ENCODE data around the gene ITPKC. TPM values are rescaled to one million over a fixed set of nuclear protein-coding genes. Genes with fewer than 3 reads are reported as not detected.

Gene ITPKC
- total and polyA plus RNA-seq, 9 of the 15 experiments (the other 6 are each of a cell fraction or from before 2014, with no cell fraction given) = 0.08 to 9.3 (median 5.8) TPM

DNA sequence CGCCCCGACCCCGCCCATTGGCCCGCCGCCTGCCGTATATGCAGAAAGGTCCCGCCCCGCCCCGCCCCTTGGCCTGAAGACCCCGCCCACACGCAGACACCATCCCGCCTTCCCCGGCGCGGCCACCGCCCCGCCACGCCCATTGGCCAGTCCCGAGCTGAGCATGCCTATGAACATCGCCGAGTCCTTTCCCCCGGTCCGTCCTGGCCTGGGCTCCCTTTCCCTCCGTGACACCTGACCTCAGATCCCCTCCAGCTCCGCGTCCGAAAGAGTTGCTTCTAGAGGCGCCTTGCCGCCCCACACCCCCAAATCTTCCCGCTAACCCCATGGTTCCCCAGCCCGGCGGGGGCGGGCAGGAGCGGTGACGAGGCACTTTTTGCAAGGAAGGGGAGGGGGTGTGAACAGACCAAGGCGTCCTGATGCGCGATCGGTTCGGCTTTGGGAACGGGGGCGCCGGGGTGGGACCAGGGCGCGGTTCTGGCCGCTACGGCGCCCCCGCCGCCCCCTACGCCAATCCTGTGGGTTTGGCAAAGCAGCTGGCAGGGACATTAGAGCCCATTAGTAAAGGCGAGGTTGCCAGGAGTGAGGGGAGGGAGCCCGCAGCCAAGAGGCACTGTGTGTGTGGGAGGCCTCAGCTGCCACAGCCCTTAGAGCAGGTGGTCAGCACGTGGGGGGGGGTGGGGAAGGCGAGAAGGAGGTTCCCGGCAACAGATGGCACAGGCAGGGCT, 26.1 kb upstream of the ITPKC start (continued):
- TF ChIP-seq HMBOX1 (IDR thresholded peaks at IDR 0.05) = no peak
- no peak for TF ChIP-seq HEY1 (CRISPR knock-in tag; IDR thresholded peaks at IDR 0.05; ENCODE audit: borderline replicate concordance)
- TF ChIP-seq JUND (IDR thresholded peaks at IDR 0.05; ENCODE audit: borderline replicate concordance, low read depth, low read length) = peak; percentile 43; the same call in 1 of the 2 replicates
- TF ChIP-seq JUND (tag; IDR thresholded peaks at IDR 0.05; ENCODE audit: borderline replicate concordance, low read depth, low read length) = no peak
- no peak; the same call in 1 of the 2 replicates for TF ChIP-seq HDAC8 (tag; IDR thresholded peaks at IDR 0.05)
- no peak for TF ChIP-seq ZFP1 (CRISPR knock-in tag; IDR thresholded peaks at IDR 0.05)
- TF ChIP-seq MAFG (tag; conservative IDR thresholded peaks at IDR 0.05) = peak; percentile 99
- TF ChIP-seq ZNF253 (CRISPR knock-in tag; conservative IDR thresholded peaks at IDR 0.05) = no peak
- peak; percentile 99 for TF ChIP-seq NFE2 (IDR thresholded peaks at IDR 0.05; ENCODE audit: low read depth)
- TF ChIP-seq ZNF280A (IDR thresholded peaks at IDR 0.05; ENCODE audit: low read depth, partially characterized antibody) = no peak
- TF ChIP-seq, protein P1, sequence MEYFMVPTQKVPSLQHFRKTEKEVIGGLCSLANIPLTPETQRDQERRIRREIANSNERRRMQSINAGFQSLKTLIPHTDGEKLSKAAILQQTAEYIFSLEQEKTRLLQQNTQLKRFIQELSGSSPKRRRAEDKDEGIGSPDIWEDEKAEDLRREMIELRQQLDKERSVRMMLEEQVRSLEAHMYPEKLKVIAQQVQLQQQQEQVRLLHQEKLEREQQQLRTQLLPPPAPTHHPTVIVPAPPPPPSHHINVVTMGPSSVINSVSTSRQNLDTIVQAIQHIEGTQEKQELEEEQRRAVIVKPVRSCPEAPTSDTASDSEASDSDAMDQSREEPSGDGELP (CRISPR knock-in tag; IDR thresholded peaks at IDR 0.05; ENCODE audit: borderline replicate concordance) = peak; percentile 87
- no peak for TF ChIP-seq ZNF445 (CRISPR knock-in tag; IDR thresholded peaks at IDR 0.05; ENCODE audit: low read depth)
- TF ChIP-seq, protein P2, sequence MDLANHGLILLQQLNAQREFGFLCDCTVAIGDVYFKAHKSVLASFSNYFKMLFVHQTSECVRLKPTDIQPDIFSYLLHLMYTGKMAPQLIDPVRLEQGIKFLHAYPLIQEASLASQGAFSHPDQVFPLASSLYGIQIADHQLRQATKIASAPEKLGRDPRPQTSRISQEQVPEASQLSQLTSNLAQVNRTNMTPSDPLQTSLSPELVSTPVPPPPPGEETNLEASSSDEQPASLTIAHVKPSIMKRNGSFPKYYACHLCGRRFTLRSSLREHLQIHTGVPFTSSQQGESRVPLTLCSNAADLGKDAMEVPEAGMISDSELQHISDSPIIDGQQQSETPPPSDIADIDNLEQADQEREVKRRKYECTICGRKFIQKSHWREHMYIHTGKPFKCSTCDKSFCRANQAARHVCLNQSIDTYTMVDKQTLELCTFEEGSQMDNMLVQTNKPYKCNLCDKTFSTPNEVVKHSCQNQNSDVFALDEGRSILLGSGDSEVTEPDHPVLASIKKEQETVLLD (IDR thresholded peaks at IDR 0.05) = no peak
- TF ChIP-seq STAT5B (CRISPR knock-in tag; IDR thresholded peaks at IDR 0.05) = no peak
- peak; percentile 79 for TF ChIP-seq ARID1B (IDR thresholded peaks at IDR 0.05)
- TF ChIP-seq TRIM24 (IDR thresholded peaks at IDR 0.05) = peak; percentile 32 to 53; a peak in 2 of 4 replicates
- TF ChIP-seq, protein P3, sequence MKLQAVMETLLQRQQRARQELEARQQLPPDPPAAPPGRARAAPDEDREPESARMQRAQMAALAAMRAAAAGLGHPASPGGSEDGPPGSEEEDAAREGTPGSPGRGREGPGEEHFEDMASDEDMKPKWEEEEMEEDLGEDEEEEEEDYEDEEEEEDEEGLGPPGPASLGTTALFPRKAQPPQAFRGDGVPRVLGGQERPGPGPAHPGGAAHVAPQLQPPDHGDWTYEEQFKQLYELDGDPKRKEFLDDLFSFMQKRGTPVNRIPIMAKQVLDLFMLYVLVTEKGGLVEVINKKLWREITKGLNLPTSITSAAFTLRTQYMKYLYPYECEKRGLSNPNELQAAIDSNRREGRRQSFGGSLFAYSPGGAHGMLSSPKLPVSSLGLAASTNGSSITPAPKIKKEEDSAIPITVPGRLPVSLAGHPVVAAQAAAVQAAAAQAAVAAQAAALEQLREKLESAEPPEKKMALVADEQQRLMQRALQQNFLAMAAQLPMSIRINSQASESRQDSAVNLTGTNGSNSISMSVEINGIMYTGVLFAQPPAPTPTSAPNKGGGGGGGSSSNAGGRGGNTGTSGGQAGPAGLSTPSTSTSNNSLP (IDR thresholded peaks at IDR 0.05; ENCODE audit: borderline replicate concordance, low read depth, low read length) = no peak
